Measurements from ENCODE around the gene THBS3. TPM values are rescaled to one million over a fixed set of nuclear protein-coding genes. Genes with fewer than 3 reads are reported as not detected.

Gene THBS3
- total and polyA plus RNA-seq, 2 of the 13 experiments (the other 11 are each of a cell fraction or from before 2014, with no cell fraction given): 0.86 to 3.6 TPM

DNA sequence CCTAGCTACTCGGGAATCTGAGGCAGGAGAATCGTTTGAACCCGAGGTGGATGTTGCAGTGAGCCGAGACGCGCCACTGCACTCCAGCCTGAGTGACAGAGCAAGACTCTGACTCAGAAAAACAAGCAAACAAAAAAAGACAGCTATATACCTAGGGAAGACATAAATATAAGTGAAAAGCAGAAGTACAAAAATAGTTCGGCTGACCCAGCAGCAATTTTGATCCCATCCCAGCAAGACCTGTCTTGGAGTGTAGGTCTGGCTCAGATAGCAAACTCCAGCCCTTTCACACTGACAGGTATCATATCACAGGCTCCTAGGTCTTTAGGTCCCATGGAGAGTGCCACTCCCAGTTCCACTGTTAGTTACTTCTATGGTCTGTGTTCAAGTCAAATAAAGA is 15.3 kb upstream of the THBS3 start:
- Histone ChIP-seq H3K27ac (ENCODE audit: extremely low read length, insufficient read depth, low read length) (no peak overlapping the region), H3K36me3 (replicated peaks in 1 of 2; ENCODE audit: control insufficient read depth in 1 of 2, insufficient read depth in 2 of 2, low read length in 2 of 2) (no peaks in the 10 kb centered on the region), H3K9me3 (ENCODE audit: low read length) (no peaks in the 10 kb centered on the region), H3K4me2 (ENCODE audit: low read depth, low read length) (no peak overlapping the region), H3K9ac (ENCODE audit: insufficient read depth, low read depth, low read length) (no peak overlapping the region), H3K4me1 (ENCODE audit: insufficient read depth, low read length) (peaks cover 29% of the 10 kb centered on the region), H4K20me1 (ENCODE audit: insufficient read depth, low read length) (no peaks in the 10 kb centered on the region), H3K4me3 (replicated peaks in 1 of 3; ENCODE audit: insufficient read depth in 1 of 3, low read depth in 2 of 3, low read length in 3 of 3) (no peak overlapping the region), H2AFZ (ENCODE audit: low read length) (no peak overlapping the region), H3K27me3 (ENCODE audit: control insufficient read depth in 1 of 2, insufficient read depth in 2 of 2, low read length in 2 of 2) (no peaks in the 10 kb centered on the region), H3K79me2 (ENCODE audit: insufficient read depth, low read length) (no peaks in the 10 kb centered on the region)
- no TSS peak for BruUV-seq (replicated peaks)
- WGBS (ENCODE audit: low lambda C conversion rate): 79% methylated on average over 7 of the region's 7 CpGs
- ATAC-seq: no peak
- in situ Hi-C loops (cut with HindIII; ENCODE audit: extremely low pct_ligation_motif_present, low pct_unique_long_range_greater_than_20kb) (no loop called here), intact Hi-C loops (cut with micrococcal nuclease; ENCODE audit: unreplicated experiment) (no loop called here)
- no peak for FAIRE-seq
- CTCF ChIA-PET (ENCODE audit: low intra/inter-chr PET ratio, low total read pairs): no interaction called here
- POLR2A ChIA-PET: no interaction called here
- DNase-seq (ENCODE audit: low spot score): no peak
- no peak for TF ChIP-seq ESRRA (CRISPR knock-in tag; IDR thresholded peaks at IDR 0.05; ENCODE audit: low read depth)
- TF ChIP-seq KDM2A (CRISPR knock-in tag; IDR thresholded peaks at IDR 0.05; ENCODE audit: borderline replicate concordance, low read depth): no peak
- no peak for TF ChIP-seq MYPOP (CRISPR knock-in tag; IDR thresholded peaks at IDR 0.05)
- no peak for TF ChIP-seq KDM3A (CRISPR knock-in tag; IDR thresholded peaks at IDR 0.05; ENCODE audit: low read depth)
- TF ChIP-seq CBX1 (IDR thresholded peaks at IDR 0.05; ENCODE audit: low read depth): no peak
- TF ChIP-seq JUN (CRISPR knock-in tag; IDR thresholded peaks at IDR 0.05): no peak
- TF ChIP-seq ZMYM2 (CRISPR knock-in tag; IDR thresholded peaks at IDR 0.05): no peak
- TF ChIP-seq RELA (CRISPR knock-in tag; IDR thresholded peaks at IDR 0.05): no peak
- no peak for TF ChIP-seq ZNF543 (CRISPR knock-in tag; IDR thresholded peaks at IDR 0.05)
- TF ChIP-seq ARID2 (CRISPR knock-in tag; IDR thresholded peaks at IDR 0.05; ENCODE audit: borderline replicate concordance): no peak
- TF ChIP-seq ZXDC (CRISPR knock-in tag; IDR thresholded peaks at IDR 0.05): no peak
- TF ChIP-seq, protein P1, sequence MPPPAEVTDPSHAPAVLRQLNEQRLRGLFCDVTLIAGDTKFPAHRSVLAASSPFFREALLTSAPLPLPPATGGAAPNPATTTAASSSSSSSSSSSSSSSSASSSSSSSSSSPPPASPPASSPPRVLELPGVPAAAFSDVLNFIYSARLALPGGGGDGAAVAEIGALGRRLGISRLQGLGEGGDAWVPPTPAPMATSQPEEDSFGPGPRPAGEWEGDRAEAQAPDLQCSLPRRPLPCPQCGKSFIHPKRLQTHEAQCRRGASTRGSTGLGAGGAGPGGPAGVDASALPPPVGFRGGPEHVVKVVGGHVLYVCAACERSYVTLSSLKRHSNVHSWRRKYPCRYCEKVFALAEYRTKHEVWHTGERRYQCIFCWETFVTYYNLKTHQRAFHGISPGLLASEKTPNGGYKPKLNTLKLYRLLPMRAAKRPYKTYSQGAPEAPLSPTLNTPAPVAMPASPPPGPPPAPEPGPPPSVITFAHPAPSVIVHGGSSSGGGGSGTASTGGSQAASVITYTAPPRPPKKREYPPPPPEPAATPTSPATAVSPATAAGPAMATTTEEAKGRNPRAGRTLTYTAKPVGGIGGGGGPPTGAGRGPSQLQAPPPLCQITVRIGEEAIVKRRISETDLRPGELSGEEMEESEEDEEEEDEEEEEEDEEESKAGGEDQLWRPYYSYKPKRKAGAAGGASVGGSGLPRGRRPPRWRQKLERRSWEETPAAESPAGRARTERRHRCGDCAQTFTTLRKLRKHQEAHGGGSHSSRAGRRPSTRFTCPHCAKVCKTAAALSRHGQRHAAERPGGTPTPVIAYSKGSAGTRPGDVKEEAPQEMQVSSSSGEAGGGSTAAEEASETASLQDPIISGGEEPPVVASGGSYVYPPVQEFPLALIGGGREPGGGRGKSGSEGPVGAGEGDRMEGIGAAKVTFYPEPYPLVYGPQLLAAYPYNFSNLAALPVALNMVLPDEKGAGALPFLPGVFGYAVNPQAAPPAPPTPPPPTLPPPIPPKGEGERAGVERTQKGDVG (CRISPR knock-in tag; IDR thresholded peaks at IDR 0.05; ENCODE audit: borderline replicate concordance): no peak
- no peak for TF ChIP-seq KLF12 (CRISPR knock-in tag; IDR thresholded peaks at IDR 0.05; ENCODE audit: borderline replicate concordance)
